GM21723 (cell line): Measurements from ENCODE around the gene KCNIP1.

Source experiments
- ATAC-seq: cut with Tn5 transposase; IDR thresholded peaks from one replicate; pipeline ENCODE4 v1.9.1; 2021; ENCODE audit warnings: mild to moderate bottlenecking, moderate library complexity; ENCODE audit not compliant: unreplicated experiment

Gene KCNIP1

DNA sequence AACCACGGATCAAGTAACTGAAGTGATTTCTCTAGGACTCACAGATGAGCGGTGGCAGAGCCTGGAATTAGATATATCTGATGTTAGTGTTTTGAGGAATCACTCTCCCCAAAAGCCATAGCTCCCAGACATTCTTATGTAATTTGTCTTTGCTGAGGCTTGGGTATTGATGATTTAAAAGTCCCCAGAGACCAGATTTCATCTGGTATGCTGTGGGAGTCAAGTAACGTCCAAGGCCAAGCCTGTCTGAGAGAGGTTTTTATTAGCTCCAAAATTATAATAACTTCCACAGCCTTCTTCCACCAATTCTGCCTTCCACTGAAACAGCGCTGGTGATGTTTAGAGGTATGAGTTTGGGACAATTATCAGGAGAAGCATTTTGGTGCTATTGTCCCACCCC, 21.3 kb upstream of the KCNIP1 start:
- no peak for ATAC-seq

DNA sequence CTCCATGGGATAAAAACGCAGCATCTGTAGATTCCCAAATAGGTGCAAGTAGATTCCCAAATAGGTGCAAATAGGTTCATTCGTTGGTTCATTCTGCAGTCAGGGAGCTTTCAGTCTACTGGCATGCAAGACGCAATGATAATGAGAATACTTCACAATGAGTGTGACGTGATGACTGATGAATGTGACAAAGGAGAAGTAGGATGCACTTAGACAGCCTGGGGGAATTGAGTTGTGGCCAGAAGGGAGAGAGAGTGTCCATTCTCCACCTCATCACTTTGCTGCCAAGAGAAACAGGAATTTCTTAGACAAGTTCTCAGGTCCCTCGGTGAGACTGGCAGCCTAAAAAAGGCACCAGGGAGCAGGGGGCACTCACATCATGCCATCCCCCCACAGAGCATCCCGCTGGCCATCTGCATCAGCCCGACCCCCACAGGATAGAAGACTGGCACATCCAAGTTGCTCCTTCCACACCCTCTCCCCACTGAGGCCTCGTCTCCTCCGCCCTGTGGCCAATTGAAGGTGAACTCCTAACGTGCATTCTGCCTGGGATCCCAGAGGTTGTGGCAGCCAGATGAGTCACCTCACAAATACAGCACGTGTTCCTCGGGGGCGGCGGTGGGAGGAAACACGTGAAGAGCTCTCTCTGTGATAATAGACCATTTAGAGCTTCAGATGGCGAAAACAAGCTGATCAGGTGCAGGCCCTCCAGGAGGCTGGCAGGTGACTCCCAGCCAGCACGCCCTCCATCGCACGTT, 19.9 kb upstream of the KCNIP1 start:
- ATAC-seq = no peak

GRCh38 chr5:170484459-170484831, 19.4 kb upstream of the KCNIP1 start:
- no peak for ATAC-seq

DNA sequence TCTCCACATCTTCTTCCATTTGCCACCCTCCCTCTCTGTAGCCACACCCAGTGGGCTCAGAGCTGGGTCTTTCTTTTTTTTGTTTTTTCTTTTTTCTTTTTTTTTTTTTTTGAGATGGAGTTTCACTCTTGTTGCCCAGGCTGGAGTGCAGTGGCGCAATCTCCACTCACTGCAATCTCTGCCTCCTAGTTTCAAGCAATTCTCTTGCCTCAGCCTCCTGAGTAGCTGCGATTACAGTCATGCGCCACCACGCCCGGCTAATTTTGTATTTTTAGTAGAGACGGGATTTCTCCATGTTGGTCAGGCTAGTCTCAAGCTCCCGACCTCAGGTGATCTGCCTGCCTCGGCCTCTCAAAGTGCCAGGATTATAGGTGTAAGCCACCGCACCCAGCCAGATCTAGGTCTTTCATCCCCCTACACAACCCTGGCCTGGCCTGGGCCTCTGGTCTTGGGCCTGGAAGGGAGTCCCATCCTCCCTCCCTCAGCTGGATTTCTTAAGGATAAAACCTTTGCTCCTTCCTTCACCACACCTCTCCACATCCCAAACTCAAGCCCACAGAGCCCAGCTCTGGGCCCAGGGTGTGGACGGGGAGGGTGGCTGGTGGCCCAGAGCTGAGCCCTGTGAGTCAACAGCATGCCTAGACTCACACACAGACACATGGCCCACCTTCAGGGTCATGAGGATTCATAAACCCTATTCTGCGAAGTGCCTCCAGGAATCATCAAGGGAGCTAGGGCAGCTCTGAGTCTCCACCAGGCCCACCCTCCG, 18.8 kb upstream of the KCNIP1 start:
- no peak for ATAC-seq

DNA sequence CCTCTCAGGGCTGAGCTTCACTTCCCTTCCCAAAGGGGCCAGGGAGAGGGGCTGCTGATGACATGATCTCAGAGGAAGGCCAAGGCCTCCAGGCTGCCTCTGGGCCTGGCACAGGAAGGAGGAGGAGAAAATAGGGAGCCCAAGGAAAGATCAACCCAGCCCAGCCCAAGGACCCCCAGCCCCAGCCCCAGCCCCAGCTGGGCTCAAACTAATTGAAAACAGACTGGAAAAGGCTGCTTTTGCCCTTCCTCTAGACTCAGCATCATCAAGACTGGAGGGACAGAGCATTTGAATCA, 18.3 kb upstream of the KCNIP1 start:
- no peak for ATAC-seq

DNA sequence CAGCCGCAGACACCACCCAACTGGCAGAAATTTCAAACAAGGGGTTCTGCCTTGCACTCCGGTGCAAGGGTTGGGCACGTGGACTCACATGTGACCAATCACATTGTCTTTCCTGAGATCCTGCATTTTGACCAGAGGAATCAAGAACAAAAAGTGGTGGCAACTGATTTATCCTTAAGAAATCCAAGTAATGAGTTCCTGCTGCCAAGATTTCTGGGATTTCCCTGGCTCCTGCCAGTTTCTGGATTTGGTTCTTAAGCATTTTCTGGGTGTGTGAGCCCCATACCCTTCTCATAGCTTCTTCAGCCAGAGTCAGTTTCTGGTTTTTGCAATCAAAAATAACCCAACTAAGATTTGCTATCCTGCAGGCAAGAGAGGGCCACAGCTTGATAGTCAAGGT, 17.4 kb upstream of the KCNIP1 start:
- no peak for ATAC-seq

DNA sequence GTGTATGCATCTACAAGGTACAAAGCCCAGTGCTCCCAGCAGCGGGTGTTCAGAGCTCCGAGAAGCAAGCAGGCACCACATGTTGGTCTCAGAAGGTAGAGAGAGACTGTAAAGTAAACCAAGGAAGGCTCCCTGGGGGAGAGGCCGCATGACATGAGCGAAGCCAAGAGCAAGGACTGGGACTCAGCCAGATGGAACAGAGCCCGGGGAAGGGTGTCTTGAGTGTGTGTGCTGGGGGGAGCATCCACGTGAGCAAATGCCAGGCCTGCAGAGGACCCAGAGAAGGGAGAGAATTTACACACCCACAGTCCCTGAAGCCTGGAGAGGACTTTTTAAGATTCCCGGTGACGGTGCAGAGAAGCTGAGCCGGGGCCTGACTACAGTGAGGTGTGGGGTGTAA, 15.2 kb upstream of the KCNIP1 start:
- no peak for ATAC-seq

GRCh38 chr5:170489199-170489598, 14.6 kb upstream of the KCNIP1 start:
- ATAC-seq = no peak

DNA sequence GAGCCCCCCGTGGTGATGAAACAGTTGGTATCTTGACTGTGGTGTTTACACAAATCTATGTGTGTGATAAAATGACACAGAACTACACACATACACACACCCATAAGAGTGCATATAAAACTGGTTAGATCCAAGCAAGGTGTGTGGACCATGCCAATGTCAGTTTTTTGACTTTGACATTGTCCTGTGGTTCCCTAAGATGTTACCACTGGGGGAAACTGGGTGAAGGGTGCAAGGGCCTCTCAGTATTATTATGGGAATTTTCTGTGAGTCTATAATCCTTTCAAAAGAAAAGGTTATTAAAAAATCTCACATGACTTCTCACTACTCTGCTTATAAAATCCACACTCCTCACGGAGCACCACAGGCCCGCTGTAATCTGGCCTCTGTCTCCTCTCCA, 13.4 kb upstream of the KCNIP1 start:
- no peak for ATAC-seq

- ATAC-seq = no peak
These were observed 12.3 kb upstream of the KCNIP1 start for GRCh38 chr5:170491479-170491878.

GRCh38 chr5:170493028-170493820, 10.6 kb upstream of the KCNIP1 start:
- no peak for ATAC-seq

GRCh38 chr5:170494041-170494440, 9.8 kb upstream of the KCNIP1 start:
- no peak for ATAC-seq

DNA sequence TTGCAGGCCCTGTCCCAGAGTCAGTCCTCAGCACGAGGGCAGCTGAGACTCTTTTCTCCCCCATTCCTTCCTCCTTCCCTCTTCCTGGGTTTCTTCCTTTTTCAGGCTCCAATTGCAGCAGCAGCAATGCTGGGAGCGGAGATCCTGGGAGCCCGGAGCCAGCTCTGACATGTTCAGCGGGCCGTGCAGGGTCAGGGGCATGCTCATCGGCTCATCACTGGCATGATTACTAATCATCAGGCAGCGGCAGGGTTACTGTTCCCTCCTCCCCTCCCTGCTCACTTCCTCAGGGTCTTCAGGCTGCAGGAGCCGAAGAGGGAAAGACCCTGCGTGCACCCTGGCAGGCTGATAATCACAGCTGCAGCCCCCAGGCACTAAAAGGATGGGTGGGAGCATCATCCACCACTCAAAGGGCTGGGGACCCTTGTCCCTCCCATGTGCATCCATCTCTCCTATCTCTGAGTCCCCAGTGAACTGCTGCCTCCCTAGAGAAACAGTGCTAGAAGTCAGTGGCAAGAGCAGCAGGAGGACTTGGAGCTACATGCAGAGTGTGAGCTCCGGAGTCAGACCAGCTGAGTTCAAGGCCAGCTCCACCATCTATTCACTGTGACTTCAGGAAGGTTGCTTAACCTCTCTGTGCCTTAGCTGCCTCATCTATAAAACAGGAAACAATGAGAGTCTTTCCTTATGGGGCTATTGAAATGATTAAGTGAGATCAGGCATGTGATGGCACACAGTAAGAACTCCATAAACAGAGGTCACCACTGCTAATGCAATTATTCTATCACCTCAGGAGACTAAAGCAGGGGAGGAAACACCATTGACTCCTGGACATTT, 7.8 kb upstream of the KCNIP1 start:
- no peak for ATAC-seq

- no peak for ATAC-seq
These were observed 7.2 kb upstream of the KCNIP1 start for GRCh38 chr5:170496662-170497028.

- ATAC-seq = no peak
These were observed 6.3 kb upstream of the KCNIP1 start for GRCh38 chr5:170497311-170498038.

GRCh38 chr5:170498811-170499351, 4.9 kb upstream of the KCNIP1 start:
- no peak for ATAC-seq

DNA sequence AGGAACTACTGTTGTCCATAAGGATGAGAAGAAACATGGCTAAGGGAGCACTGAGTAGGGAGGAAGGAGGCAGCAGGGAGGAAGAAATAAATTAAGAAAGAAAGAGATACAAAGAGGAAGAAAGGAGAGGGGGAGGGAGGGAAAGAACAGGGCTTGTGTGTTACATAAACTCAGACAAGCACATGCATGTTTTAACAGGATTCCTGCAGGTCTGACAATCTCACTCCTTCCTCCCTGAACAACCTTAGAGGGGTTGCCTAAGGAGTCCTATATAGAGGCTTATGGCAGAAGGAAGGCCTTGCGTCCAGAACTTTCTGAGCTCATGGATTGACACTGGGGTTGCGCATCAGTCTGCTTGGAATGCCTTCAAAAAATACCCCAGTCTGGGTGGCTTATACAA, 4.2 kb upstream of the KCNIP1 start:
- no peak for ATAC-seq

DNA sequence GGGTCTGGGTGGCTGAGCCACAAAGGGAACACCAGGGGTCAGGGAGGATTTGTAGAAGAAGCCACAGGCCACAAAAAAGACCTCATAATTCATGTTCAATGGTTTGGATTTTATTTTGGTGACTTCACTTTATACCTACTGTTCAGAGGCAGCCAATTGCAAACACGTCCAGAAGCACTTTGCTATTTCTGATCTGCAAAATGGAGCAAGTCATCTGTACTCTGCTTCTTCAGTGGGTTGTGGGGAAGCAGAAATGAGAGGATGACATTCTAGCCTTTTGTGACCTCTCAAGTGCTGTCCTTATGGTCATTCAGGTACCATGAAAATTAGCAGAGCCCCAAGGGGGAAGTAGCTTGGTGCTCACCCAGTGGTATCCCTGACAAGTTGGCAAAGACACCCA, 2.5 kb upstream of the KCNIP1 start:
- no peak for ATAC-seq

- no peak for ATAC-seq
These were observed 1.9 kb upstream of the KCNIP1 start for GRCh38 chr5:170501931-170502330.

- ATAC-seq = no peak
These were observed 921 bp downstream of the KCNIP1 start for GRCh38 chr5:170504616-170505266.
